Thoracic aorta endothelial cell (primary cell): ENCODE results near the gene OTOS. TPM values are rescaled to one million over a fixed set of nuclear protein-coding genes. Genes with fewer than 3 reads are reported as not detected.

Experiments used
- total RNA-seq: library from RNA; depleted of rRNA; stranded (reverse); fragments of >200 nt; gene quantifications from 2 replicates; pipeline ENCODE4 v1.2.3, GENCODE V29; 2012

Gene OTOS
- total RNA-seq: not detected in 2 replicates

DNA sequence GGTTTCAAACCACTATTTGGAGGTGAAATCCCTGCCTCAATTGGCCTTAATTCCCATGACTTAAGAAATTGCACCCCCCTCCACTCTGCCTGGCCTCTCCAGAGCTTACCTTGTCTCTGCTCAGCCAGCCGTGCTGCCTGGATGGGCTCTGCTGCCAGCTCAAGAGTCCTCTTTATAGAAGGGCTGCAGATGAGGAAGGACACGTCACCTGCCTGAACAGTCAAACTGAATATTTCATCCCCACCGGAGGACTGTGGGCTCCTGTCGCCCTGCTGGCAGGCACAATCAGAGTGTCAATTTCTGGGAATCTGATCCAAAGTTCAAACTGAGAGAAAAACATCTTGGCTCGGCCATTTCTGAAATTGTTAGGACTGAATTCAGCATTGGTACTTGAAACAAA lies at the start of gene OTOS:
Gene OTOS (minus strand): TSS at position 148 of the 400 bp plus-strand sequence. CDS start 332 bp downstream, outside the sequence.

DNA sequence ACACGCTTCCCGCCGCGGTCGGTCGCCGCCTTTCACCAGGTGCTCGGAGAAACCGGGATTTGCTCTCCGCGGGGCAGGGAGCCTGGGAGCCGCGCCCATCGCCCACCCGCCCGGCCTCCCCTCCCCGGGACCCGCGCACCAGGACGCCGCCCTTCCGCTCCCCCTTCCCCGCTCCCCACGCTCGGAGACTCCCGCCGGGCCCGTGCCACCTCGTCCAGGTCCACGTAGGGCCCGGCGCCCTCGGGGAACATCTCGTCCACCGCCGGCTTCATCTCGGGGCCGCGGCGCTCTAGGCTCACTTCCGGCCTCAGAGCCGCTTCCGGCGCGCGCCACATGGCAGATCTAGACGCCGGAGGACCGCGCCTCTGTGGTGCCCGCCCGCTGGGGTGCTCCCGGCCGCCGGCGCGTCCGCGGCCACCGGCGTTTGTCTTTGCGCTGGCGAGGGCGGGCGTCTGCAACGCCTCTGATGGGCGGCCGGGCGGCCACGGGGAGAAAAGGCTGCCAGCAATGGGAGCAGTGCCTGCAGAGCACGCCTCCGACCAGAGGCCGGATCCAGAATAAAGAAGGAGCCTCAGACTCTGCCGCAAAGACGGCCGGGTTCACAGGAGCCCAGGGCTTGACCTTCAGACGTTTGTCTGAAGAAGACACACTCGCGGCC lies 4.3 kb downstream of the OTOS start, which contains the start of gene COPS9:
Gene COPS9 (minus strand): TSS at position 293 of the 658 bp plus-strand sequence. CDS start 21 bp downstream, at position 272.

Other genes starting within 250 kb of the OTOS start
- gene NDUFA10, start 115.3 kb downstream of the OTOS start, total RNA-seq: 98.8 and 99.9 TPM in 2 replicates
- gene OR6B2, start 110.2 kb downstream of the OTOS start, total RNA-seq: not detected in 2 replicates
- not detected in 2 replicates for gene OR6B3, start 87.1 kb downstream of the OTOS start, total RNA-seq
- 86.7 and 140 TPM in 2 replicates for gene COPS9, start 4.4 kb downstream of the OTOS start, total RNA-seq